ENCODE results near the gene GTF2A1. TPM values are rescaled to one million over a fixed set of nuclear protein-coding genes. Genes with fewer than 3 reads are reported as not detected.

GTF2A1 gene
- total RNA-seq, 2 experiments from 2014 or later = 35.1 to 69.8 TPM

GRCh38 chr14:81206115-81206514, 14.6 kb downstream of the GTF2A1 start:
- no peak for DNase-seq (ENCODE audit: low spot score)
- Histone ChIP-seq H3K9me3 (ENCODE audit: low read length) (no peaks in the 10 kb centered on the region), H3K4me3 (ENCODE audit: low read depth, low read length, poor library complexity, severe bottlenecking) (no peak overlapping the region), H3K36me3 (ENCODE audit: insufficient read depth, low read length) (peaks cover 100% of the 10 kb centered on the region), H3K4me2 (ENCODE audit: low read length) (no peak overlapping the region), H3K4me1 (ENCODE audit: insufficient read depth, low read length, poor library complexity, severe bottlenecking) (peaks cover 16% of the 10 kb centered on the region), H4K20me1 (ENCODE audit: insufficient read depth, low read length) (0 out of 2 replicates have a peak, but pooled peaks cover 5% of the 10 kb centered on the region), H3K9me2 (ENCODE audit: insufficient read depth, low read length) (no peaks in the 10 kb centered on the region), H3K27ac (ENCODE audit: low read depth, low read length, poor library complexity, severe bottlenecking) (no peak overlapping the region), H2AFZ (ENCODE audit: low read length) (no peak overlapping the region), H3K79me2 (ENCODE audit: insufficient read depth, low read depth, low read length) (peaks cover 71% of the 10 kb centered on the region)
- no TSS peak for BruUV-seq (replicated peaks)
- TF ChIP-seq, protein P1, sequence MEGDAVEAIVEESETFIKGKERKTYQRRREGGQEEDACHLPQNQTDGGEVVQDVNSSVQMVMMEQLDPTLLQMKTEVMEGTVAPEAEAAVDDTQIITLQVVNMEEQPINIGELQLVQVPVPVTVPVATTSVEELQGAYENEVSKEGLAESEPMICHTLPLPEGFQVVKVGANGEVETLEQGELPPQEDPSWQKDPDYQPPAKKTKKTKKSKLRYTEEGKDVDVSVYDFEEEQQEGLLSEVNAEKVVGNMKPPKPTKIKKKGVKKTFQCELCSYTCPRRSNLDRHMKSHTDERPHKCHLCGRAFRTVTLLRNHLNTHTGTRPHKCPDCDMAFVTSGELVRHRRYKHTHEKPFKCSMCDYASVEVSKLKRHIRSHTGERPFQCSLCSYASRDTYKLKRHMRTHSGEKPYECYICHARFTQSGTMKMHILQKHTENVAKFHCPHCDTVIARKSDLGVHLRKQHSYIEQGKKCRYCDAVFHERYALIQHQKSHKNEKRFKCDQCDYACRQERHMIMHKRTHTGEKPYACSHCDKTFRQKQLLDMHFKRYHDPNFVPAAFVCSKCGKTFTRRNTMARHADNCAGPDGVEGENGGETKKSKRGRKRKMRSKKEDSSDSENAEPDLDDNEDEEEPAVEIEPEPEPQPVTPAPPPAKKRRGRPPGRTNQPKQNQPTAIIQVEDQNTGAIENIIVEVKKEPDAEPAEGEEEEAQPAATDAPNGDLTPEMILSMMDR (conservative IDR thresholded peaks at IDR 0.05; ENCODE audit: low read length) = no peak
- no peak for TF ChIP-seq EZH2phosphoT487 (IDR thresholded peaks at IDR 0.05; ENCODE audit: borderline replicate concordance, low read depth, low read length)
- CTCF ChIA-PET (ENCODE audit: unreplicated experiment) = no interaction called here
- intact Hi-C loops (cut with micrococcal nuclease; ENCODE audit: unreplicated experiment) = no loop called here
- POLR2A ChIA-PET = no interaction called here

DNA sequence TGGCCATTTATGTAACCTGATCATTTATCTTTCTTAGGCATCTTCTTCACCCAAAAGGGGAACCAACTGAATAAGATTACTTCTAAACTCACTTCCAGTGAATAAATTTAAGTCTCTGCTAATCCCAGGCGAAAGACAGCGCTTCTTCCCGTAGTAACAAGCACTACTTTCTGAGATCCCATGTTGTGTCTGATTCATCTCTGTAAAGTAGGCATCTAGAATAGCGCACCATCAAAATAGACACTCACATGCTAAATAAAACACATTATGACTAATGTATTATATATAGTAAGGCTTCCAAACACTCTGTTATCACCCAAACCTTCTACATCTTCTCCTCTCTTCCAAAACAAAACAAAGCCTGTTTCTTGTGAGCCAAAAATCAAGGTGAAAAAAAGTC, 15.1 kb downstream of the GTF2A1 start:
- peaks cover 66% of the 10 kb centered on the region for H3K79me2 ChIP-seq (ENCODE audit: insufficient read depth, low read depth, low read length)
- H3K9me3 ChIP-seq (ENCODE audit: low read length) = no peaks in the 10 kb centered on the region
- H4K20me1 ChIP-seq (ENCODE audit: insufficient read depth, low read length) = 0 out of 2 replicates have a peak, but pooled peaks cover 5% of the 10 kb centered on the region
- H2AFZ ChIP-seq (ENCODE audit: low read length) = no peak overlapping the region
- no TSS peak for BruUV-seq (replicated peaks)
- DNase-seq (ENCODE audit: low spot score) = no peak
- no peak overlapping the region for H3K4me2 ChIP-seq (ENCODE audit: low read length)
- intact Hi-C loops (cut with micrococcal nuclease; ENCODE audit: unreplicated experiment) = no loop called here
- ChIA-PET POLR2A (no interaction called here), CTCF (ENCODE audit: unreplicated experiment) (no interaction called here)
- H3K4me1 ChIP-seq (ENCODE audit: insufficient read depth, low read length, poor library complexity, severe bottlenecking) = peaks cover 16% of the 10 kb centered on the region
- no peak for TF ChIP-seq EZH2phosphoT487 (IDR thresholded peaks at IDR 0.05; ENCODE audit: borderline replicate concordance, low read depth, low read length)
- TF ChIP-seq, protein P1 (conservative IDR thresholded peaks at IDR 0.05; ENCODE audit: low read length) = no peak
- peaks cover 100% of the 10 kb centered on the region for H3K36me3 ChIP-seq (ENCODE audit: insufficient read depth, low read length)
- no peaks in the 10 kb centered on the region for H3K9me2 ChIP-seq (ENCODE audit: insufficient read depth, low read length)
- no peak overlapping the region for H3K27ac ChIP-seq (ENCODE audit: low read depth, low read length, poor library complexity, severe bottlenecking)
- no peak overlapping the region for H3K4me3 ChIP-seq (ENCODE audit: low read depth, low read length, poor library complexity, severe bottlenecking)

- TF ChIP-seq, protein P1 (conservative IDR thresholded peaks at IDR 0.05; ENCODE audit: low read length) = no peak
- TF ChIP-seq EZH2phosphoT487 (IDR thresholded peaks at IDR 0.05; ENCODE audit: borderline replicate concordance, low read depth, low read length) = no peak
- H3K79me2 ChIP-seq (ENCODE audit: insufficient read depth, low read depth, low read length) = peaks cover 21% of the 10 kb centered on the region; the same call in 1 of the 2 replicates
- H3K4me3 ChIP-seq (ENCODE audit: low read depth, low read length, poor library complexity, severe bottlenecking) = no peak overlapping the region
- H2AFZ ChIP-seq (ENCODE audit: low read length) = no peak overlapping the region
- no peaks in the 10 kb centered on the region for H4K20me1 ChIP-seq (ENCODE audit: insufficient read depth, low read length)
- peaks cover 100% of the 10 kb centered on the region for H3K36me3 ChIP-seq (ENCODE audit: insufficient read depth, low read length)
- no TSS peak for BruUV-seq (replicated peaks)
- no peak for DNase-seq (ENCODE audit: low spot score)
- intact Hi-C loops (cut with micrococcal nuclease; ENCODE audit: unreplicated experiment) = no loop called here
- POLR2A ChIA-PET = no interaction called here
- H3K27ac ChIP-seq (ENCODE audit: low read depth, low read length, poor library complexity, severe bottlenecking) = no peak overlapping the region
- CTCF ChIA-PET (ENCODE audit: unreplicated experiment) = no interaction called here
- H3K4me1 ChIP-seq (ENCODE audit: insufficient read depth, low read length, poor library complexity, severe bottlenecking) = no peaks in the 10 kb centered on the region
- H3K9me3 ChIP-seq (ENCODE audit: low read length) = no peaks in the 10 kb centered on the region
- no peaks in the 10 kb centered on the region for H3K9me2 ChIP-seq (ENCODE audit: insufficient read depth, low read length)
- H3K4me2 ChIP-seq (ENCODE audit: low read length) = no peak overlapping the region
Measured at GRCh38 chr14:81200054-81200453, 20.7 kb downstream of the GTF2A1 start.
